ENCODE results near the gene HOXD13. TPM values are rescaled to one million over a fixed set of nuclear protein-coding genes. Genes with fewer than 3 reads are reported as not detected.

The HOXD13 gene
- total RNA-seq, 4 donors from 2014 or later = 0.32 TPM; not detected in 3

- in situ Hi-C loops (cut with MboI; ENCODE audit: low pct_ligation_motif_present in 1 of 4, low pct_unique_long_range_greater_than_20kb in 1 of 4, low sequenced_read_pairs in 3 of 4) = loop anchor here in 3 of 4 donors (25.0 kb wide), 2 partner anchors 694 to 1019 kb away; no protein-coding TSS in a partner anchor
- peaks cover 100% of the 10 kb centered on the region for H3K27me3 ChIP-seq
- H3K4me3 ChIP-seq = peak overlapping the region in 2 of 4 donors; percentile 12 to 16
- H3K27ac ChIP-seq = peak overlapping the region in 3 of 4 donors; percentile 35 to 70 (median 42)
- peak; percentile 45 to 59 (median 53) for TF ChIP-seq CTCF (IDR thresholded peaks at IDR 0.05)
- TF ChIP-seq POLR2AphosphoS5 (IDR thresholded peaks at IDR 0.05) = no peak
- peak; percentile 68 for DNase-seq
- WGBS, 2 donors (ENCODE audit: low coverage in 1 of 2) = 19 to 22% methylated on average over 19 to 24 of the region's 24 CpGs
- intact Hi-C loops (cut with DNase I; ENCODE audit: low total_unique reads) = no loop called here
- H3K9me3 ChIP-seq = no peaks in the 10 kb centered on the region
- no peaks in the 10 kb centered on the region for H3K36me3 ChIP-seq
- H3K4me1 ChIP-seq = peaks cover 0 to 24% (median 17%) of the 10 kb centered on the region in 4 donors
Observed at GRCh38 chr2:176118601-176119339, 26.2 kb downstream of the HOXD13 start.

- DNase-seq = no peak
- no peak overlapping the region for H3K4me3 ChIP-seq
- no peaks in the 10 kb centered on the region for H3K9me3 ChIP-seq
- H3K27me3 ChIP-seq = peaks cover 100% of the 10 kb centered on the region
- in situ Hi-C loops (cut with MboI; ENCODE audit: low pct_ligation_motif_present in 1 of 4, low pct_unique_long_range_greater_than_20kb in 1 of 4, low sequenced_read_pairs in 3 of 4) (loop anchor here (10.0 to 25.0 kb wide), 5 partner anchors 334 to 1034 kb away; no protein-coding TSS in a partner anchor), intact Hi-C loops (cut with DNase I; ENCODE audit: low total_unique reads) (no loop called here)
- WGBS, 2 donors (ENCODE audit: low coverage in 1 of 2) = 41 to 46% methylated on average over 6 to 13 of the region's 13 CpGs
- peaks cover 0 to 27% (median 18%) of the 10 kb centered on the region in 4 donors for H3K4me1 ChIP-seq
- TF ChIP-seq CTCF (IDR thresholded peaks at IDR 0.05) = no peak
- TF ChIP-seq EP300 (IDR thresholded peaks at IDR 0.05; ENCODE audit: low read depth) = no peak
- no peak for TF ChIP-seq POLR2AphosphoS5 (IDR thresholded peaks at IDR 0.05)
- no peak for TF ChIP-seq POLR2A (IDR thresholded peaks at IDR 0.05)
- H3K36me3 ChIP-seq = no peaks in the 10 kb centered on the region
- H3K27ac ChIP-seq = peak overlapping the region in 2 of 4 donors; percentile 84 to 88
Observed at GRCh38 chr2:176120364-176121189, 28.1 kb downstream of the HOXD13 start.

DNA sequence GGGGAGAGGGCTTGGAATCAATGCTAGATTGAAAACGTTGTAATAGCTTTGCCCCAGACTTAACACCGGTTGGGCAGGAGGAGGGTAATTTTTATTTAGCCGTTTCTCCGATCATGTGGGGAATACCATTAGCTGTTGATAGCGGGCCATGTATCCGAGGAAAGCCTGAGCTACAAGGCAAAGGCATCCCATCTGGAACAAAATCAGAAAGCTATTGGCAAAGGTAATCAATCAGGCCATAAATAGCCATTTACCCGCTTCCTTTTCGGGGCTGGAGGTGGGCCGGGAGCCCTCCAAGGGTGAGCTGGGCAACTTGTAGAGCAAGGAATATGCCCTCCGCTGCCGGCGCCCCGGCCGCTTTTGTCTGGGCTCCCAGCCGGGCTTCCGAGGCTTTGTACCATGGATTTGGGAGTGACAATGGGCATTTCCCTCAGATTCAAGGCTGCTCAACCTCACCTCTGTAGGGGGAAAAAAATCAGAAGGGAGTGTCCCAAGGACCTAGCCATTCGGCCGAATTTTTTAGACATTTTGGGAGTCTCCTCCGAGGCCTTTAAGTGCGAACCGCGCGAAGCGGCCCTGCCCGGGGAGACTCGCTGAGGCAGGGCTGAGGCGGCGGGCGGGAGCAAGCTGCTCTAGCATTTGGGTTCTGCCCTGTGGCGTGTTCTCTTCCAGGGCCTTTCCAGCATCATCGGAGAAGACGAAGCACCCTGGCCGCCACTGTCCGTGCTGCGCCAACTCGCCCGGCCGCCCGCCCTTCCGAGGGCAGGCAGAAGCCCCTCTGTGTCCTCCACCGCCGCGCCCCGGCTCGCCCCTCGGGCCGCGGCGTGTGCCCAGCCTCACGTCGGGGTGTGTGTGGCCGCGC, 28.9 kb downstream of the HOXD13 start:
- peaks cover 0 to 22% (median 16%) of the 10 kb centered on the region in 4 donors for H3K4me1 ChIP-seq
- H3K27me3 ChIP-seq = peaks cover 99% of the 10 kb centered on the region
- no peak for DNase-seq
- H3K36me3 ChIP-seq = no peaks in the 10 kb centered on the region
- no peak for TF ChIP-seq EP300 (IDR thresholded peaks at IDR 0.05; ENCODE audit: low read depth)
- no peak for TF ChIP-seq CTCF (IDR thresholded peaks at IDR 0.05)
- no peak for TF ChIP-seq POLR2AphosphoS5 (IDR thresholded peaks at IDR 0.05)
- no peak for TF ChIP-seq POLR2A (IDR thresholded peaks at IDR 0.05)
- 31 to 54% methylated on average over 7 to 37 of the region's 53 CpGs for WGBS, 2 donors (ENCODE audit: low coverage in 1 of 2)
- in situ Hi-C loops (cut with MboI; ENCODE audit: low pct_ligation_motif_present in 1 of 4, low pct_unique_long_range_greater_than_20kb in 1 of 4, low sequenced_read_pairs in 3 of 4) (loop anchor here (10.0 to 25.0 kb wide), 5 partner anchors 333 to 1033 kb away; no protein-coding TSS in a partner anchor), intact Hi-C loops (cut with DNase I; ENCODE audit: low total_unique reads) (no loop called here)
- peak overlapping the region; percentile 78 to 88 (median 86) for H3K27ac ChIP-seq
- H3K9me3 ChIP-seq = no peaks in the 10 kb centered on the region
- peak overlapping the region in 3 of 4 donors; percentile 55 to 72 (median 55) for H3K4me3 ChIP-seq
